ENCODE data around the gene FBP1.
"Not testable (repeated sequence)": the region's sequence is repeated elsewhere in the genome, so short reads cannot be mapped to it uniquely, and the experiment has no call there.

The FBP1 gene

DNA sequence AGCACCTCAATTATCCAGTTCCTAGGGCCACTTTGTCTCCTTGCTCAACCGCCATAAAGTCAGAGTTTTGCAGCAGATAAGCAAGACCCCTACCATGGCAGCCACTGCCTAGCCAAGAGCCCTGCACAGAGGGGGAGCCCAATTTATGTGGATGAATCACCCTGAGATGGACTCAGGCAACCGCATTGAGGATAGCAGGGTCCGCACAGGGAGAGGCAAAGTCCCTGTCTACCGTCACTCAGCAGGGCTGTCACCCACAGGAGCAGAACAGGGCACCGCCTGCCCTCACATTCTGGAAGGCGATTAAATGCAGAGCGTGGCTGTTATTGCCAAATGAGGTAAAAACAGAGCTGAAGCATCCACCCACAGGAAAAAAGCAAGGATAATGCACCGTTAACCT lies 47.4 kb downstream of the FBP1 start:
- Histone ChIP-seq H3K36me3 (ENCODE audit: insufficient read depth, low read length) (no peaks in the 10 kb centered on the region), H3K9ac (ENCODE audit: low read length) (no peak overlapping the region), H3K27me3 (ENCODE audit: control insufficient read depth in 1 of 2, insufficient read depth in 2 of 2, low read length in 2 of 2) (no peaks in the 10 kb centered on the region), H3K27ac (ENCODE audit: low read depth, low read length) (no peak overlapping the region), H3K9me3 (ENCODE audit: low read length) (no peaks in the 10 kb centered on the region), H3K4me1 (ENCODE audit: insufficient read depth, low read length) (no peaks in the 10 kb centered on the region), H3K4me3 (ENCODE audit: low read depth in 1 of 2, low read length in 2 of 2) (no peak overlapping the region)

DNA sequence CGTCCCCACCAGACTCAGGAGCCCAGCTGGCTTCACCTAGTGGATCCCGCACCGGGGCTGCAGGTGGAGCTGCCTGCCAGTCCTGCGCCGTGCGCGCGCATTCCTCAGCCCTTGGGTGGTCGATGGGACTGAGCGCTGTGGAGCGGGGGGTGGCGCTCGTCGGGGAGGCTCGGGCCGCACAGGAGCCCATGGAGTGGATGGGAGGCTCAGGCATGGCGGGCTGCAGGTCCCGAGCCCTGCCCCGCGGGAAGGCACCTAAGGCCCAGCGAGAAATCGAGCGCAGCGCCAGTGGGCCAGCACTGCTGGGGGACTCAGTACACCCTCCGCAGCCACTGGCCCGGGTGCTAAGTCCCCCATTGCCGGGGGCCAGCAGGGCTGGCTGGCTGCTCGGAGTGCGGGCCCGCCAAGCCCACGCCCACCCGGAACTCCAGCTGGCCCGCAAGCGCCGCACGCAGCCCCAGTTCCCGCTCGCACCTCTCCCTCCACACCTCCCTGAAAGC lies 48.2 kb downstream of the FBP1 start:
- H3K27ac ChIP-seq (ENCODE audit: low read depth, low read length); H3K4me1 ChIP-seq (ENCODE audit: insufficient read depth, low read length); H3K4me3 ChIP-seq (ENCODE audit: low read depth in 1 of 2, low read length in 2 of 2); H3K27me3 ChIP-seq (ENCODE audit: control insufficient read depth in 1 of 2, insufficient read depth in 2 of 2, low read length in 2 of 2); H3K9ac ChIP-seq (ENCODE audit: low read length); H3K36me3 ChIP-seq (ENCODE audit: insufficient read depth, low read length); H3K9me3 ChIP-seq (ENCODE audit: low read length): not testable (repeated sequence)

DNA sequence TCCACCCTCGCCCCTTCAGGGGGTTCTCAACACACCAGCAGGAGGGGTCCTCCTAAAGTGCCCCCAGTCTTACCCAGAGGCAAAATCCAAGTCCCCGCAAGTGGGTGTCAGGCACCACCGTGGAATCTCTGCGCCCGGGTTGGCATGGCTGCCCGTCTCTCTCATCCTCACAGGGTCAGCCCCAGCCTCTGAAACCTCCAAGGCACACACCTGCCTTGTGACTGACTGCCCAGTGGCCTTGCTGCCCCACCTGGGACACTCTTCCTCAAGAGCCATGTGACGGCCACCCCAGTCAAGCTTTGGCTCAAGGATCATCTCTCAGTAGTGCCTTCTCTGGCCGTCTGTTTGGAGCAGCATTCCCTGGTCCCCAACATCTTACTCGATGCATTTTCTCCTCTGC lies 50.6 kb downstream of the FBP1 start:
- no peak overlapping the region for H3K9ac ChIP-seq (ENCODE audit: low read length)
- no peaks in the 10 kb centered on the region for H3K36me3 ChIP-seq (ENCODE audit: insufficient read depth, low read length)
- H3K27me3 ChIP-seq (ENCODE audit: control insufficient read depth in 1 of 2, insufficient read depth in 2 of 2, low read length in 2 of 2): no peaks in the 10 kb centered on the region
- no peaks in the 10 kb centered on the region for H3K9me3 ChIP-seq (ENCODE audit: low read length)
- no peak overlapping the region for H3K4me3 ChIP-seq (ENCODE audit: low read depth in 1 of 2, low read length in 2 of 2)
- no peaks in the 10 kb centered on the region for H3K4me1 ChIP-seq (ENCODE audit: insufficient read depth, low read length)
- no peak overlapping the region for H3K27ac ChIP-seq (ENCODE audit: low read depth, low read length)

DNA sequence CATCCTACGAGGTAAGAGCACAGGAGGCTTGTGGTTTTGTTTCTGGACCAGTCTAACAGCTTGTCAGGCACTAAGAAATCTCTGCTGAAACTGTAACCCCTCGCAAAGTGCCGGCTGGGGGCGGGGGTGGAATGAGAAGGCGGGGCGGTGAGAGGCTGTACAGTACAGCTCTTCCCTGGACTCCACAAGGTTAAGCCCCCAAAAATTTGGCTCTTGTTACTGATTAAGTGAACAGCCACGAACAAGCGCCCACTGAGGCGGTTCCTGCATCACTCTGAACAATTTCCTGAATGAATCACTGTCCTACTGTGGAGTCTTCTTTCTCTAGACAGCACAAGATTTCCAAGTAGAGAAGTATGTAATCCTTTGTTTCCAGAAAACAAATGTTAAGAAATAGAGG lies 52.5 kb downstream of the FBP1 start:
- H3K9me3 ChIP-seq (ENCODE audit: low read length): no peaks in the 10 kb centered on the region
- H3K27ac ChIP-seq (ENCODE audit: low read depth, low read length): no peak overlapping the region
- no peak overlapping the region for H3K9ac ChIP-seq (ENCODE audit: low read length)
- no peaks in the 10 kb centered on the region for H3K27me3 ChIP-seq (ENCODE audit: control insufficient read depth in 1 of 2, insufficient read depth in 2 of 2, low read length in 2 of 2)
- no peaks in the 10 kb centered on the region for H3K4me1 ChIP-seq (ENCODE audit: insufficient read depth, low read length)
- no peaks in the 10 kb centered on the region for H3K36me3 ChIP-seq (ENCODE audit: insufficient read depth, low read length)
- no peak overlapping the region for H3K4me3 ChIP-seq (ENCODE audit: low read depth in 1 of 2, low read length in 2 of 2)

DNA sequence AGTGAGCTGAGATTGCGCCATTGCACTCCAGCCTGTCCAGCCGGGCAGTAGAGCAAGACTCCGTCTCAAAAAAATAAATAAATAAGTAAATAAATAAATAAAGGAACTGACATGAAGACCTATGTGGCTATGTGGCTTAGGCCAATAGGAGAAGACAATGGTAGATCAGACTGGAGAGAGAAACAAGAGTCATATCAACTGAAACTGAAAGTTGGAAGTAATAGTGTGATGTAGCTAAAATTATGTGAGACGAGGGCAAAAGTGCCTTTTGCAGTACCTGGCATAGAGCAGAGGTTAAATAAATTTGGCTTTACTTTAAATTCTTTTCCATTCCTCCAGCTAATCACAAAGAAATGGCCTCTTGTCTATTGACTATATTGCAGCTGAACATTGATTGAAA lies 53.0 kb downstream of the FBP1 start:
- Histone ChIP-seq H3K27ac (ENCODE audit: low read depth, low read length) (no peak overlapping the region), H3K4me1 (ENCODE audit: insufficient read depth, low read length) (no peaks in the 10 kb centered on the region), H3K9me3 (ENCODE audit: low read length) (no peaks in the 10 kb centered on the region), H3K4me3 (ENCODE audit: low read depth in 1 of 2, low read length in 2 of 2) (no peak overlapping the region), H3K9ac (ENCODE audit: low read length) (no peak overlapping the region), H3K36me3 (ENCODE audit: insufficient read depth, low read length) (no peaks in the 10 kb centered on the region), H3K27me3 (ENCODE audit: control insufficient read depth in 1 of 2, insufficient read depth in 2 of 2, low read length in 2 of 2) (no peaks in the 10 kb centered on the region)

DNA sequence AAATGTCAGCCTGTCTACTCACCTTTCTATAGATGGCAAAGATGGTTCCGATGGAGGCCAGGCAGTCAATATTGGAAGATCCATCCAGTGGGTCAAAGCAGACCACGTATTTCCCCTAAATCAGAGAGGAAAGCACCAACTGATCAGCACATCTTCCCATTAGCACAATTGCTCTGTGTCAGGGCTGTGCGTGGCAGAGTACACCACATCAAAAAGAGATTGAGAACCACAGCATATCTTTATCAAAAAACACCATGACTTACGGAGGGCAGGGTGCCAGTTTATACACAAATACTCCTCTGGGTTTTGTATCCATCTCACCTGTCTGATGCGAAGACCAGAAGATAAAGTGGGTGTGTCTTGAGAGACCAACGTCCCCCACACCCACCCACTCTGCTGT lies 54.8 kb downstream of the FBP1 start:
- H3K36me3 ChIP-seq (ENCODE audit: insufficient read depth, low read length): no peaks in the 10 kb centered on the region
- H3K9ac ChIP-seq (ENCODE audit: low read length): no peak overlapping the region
- no peaks in the 10 kb centered on the region for H3K27me3 ChIP-seq (ENCODE audit: control insufficient read depth in 1 of 2, insufficient read depth in 2 of 2, low read length in 2 of 2)
- no peak overlapping the region for H3K27ac ChIP-seq (ENCODE audit: low read depth, low read length)
- H3K9me3 ChIP-seq (ENCODE audit: low read length): no peaks in the 10 kb centered on the region
- H3K4me1 ChIP-seq (ENCODE audit: insufficient read depth, low read length): no peaks in the 10 kb centered on the region
- H3K4me3 ChIP-seq (ENCODE audit: low read depth in 1 of 2, low read length in 2 of 2): no peak overlapping the region

DNA sequence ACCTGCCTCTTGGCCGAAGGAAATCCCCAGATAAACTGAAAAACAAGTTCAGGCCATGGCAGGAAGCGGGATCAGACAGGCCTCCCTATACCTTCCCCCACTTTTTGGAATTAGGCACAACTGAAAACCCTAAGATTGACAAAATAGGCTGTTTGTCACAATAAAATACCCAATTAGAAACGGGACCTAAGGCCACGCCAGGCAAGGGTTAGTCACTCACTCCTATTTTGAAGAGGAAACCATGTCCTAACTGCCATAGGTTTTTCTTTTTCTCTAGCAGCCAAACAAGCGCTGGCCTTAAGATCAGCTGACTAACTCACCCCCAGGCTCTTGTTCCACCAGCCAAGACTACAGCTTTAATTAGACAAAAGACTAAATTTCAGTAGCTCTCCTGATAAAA lies 57.6 kb downstream of the FBP1 start:
- H3K4me1 ChIP-seq (ENCODE audit: insufficient read depth, low read length): peaks cover 12% of the 10 kb centered on the region
- H3K9me3 ChIP-seq (ENCODE audit: low read length): no peaks in the 10 kb centered on the region
- no peaks in the 10 kb centered on the region for H3K36me3 ChIP-seq (ENCODE audit: insufficient read depth, low read length)
- no peak overlapping the region for H3K27ac ChIP-seq (ENCODE audit: low read depth, low read length)
- no peak overlapping the region for H3K9ac ChIP-seq (ENCODE audit: low read length)
- no peak overlapping the region for H3K4me3 ChIP-seq (ENCODE audit: low read depth in 1 of 2, low read length in 2 of 2)
- H3K27me3 ChIP-seq (ENCODE audit: control insufficient read depth in 1 of 2, insufficient read depth in 2 of 2, low read length in 2 of 2): no peaks in the 10 kb centered on the region

DNA sequence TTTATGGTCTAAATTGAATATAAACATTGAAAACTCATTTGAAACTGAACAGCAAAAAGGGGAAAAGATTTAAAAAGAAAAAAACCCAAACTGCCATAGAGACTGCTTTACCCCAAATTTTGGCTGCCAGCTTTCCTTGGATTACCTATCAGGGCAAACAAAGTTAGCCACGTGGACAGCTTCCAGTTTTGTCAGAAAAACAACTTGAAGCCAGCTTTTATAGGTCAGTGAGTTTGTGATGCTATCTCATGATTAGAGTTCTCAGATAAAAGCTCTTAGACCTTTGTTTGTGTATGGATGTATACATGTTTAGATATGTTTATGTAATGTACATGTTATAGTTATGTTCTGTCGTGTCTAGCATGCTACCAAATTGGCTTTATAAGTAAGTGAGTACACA lies 61.7 kb downstream of the FBP1 start:
- Histone ChIP-seq H3K27me3 (ENCODE audit: control insufficient read depth in 1 of 2, insufficient read depth in 2 of 2, low read length in 2 of 2) (no peaks in the 10 kb centered on the region), H3K9ac (ENCODE audit: low read length) (no peak overlapping the region)

DNA sequence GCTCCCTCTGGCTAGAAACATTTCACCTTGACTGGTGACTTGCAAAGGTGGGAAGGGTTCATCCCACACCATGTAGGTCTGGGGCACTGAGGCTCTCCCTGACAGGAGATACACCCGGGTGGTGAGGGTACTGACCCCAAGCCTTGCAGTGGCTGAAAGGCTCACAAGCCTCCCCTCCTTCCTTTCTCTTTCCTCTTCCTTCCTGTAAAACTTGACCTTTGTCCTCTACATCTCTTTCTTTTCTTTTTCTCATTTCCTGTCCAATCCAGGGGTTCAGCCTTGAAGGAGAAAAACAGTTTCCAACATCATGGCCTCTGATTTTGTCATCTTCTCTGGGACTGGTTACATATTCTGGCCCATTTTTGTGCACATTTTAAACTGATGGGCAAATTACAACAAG lies 62.3 kb downstream of the FBP1 start:
- Histone ChIP-seq H3K4me3 (ENCODE audit: low read depth in 1 of 2, low read length in 2 of 2) (no peak overlapping the region), H3K27me3 (ENCODE audit: control insufficient read depth in 1 of 2, insufficient read depth in 2 of 2, low read length in 2 of 2) (no peaks in the 10 kb centered on the region), H3K9ac (ENCODE audit: low read length) (no peak overlapping the region), H3K4me1 (ENCODE audit: insufficient read depth, low read length) (peaks cover 13% of the 10 kb centered on the region), H3K9me3 (ENCODE audit: low read length) (no peaks in the 10 kb centered on the region), H3K27ac (ENCODE audit: low read depth, low read length) (no peak overlapping the region), H3K36me3 (ENCODE audit: insufficient read depth, low read length) (no peaks in the 10 kb centered on the region)

More for the DNA sequence above, 61.7 kb downstream of the FBP1 start:
- H3K36me3 ChIP-seq (ENCODE audit: insufficient read depth, low read length): no peaks in the 10 kb centered on the region
- peaks cover 13% of the 10 kb centered on the region for H3K4me1 ChIP-seq (ENCODE audit: insufficient read depth, low read length)
- H3K9me3 ChIP-seq (ENCODE audit: low read length): no peaks in the 10 kb centered on the region
- H3K4me3 ChIP-seq (ENCODE audit: low read depth in 1 of 2, low read length in 2 of 2): no peak overlapping the region
- H3K27ac ChIP-seq (ENCODE audit: low read depth, low read length): no peak overlapping the region

DNA sequence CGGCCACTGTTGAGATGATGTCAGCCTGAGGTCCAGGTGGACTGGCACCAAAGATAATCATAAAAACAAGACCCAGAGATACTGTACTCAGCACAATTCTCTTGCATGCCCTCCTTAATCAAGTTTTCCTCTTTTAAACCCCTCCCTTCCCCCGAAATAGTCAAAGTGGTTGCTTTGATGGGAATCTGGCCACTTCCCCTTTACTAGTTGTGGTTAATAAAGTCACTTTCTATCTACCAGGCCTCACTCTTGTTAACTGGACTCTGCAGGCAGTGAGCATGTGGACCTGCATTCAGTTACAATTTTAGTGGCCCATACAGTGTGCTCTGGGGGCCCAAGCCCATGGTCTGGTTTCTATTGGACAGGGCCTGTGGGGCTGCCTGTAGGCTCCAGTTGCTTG lies 63.2 kb downstream of the FBP1 start:
- H3K9ac ChIP-seq (ENCODE audit: low read length): no peak overlapping the region
- H3K36me3 ChIP-seq (ENCODE audit: insufficient read depth, low read length): no peaks in the 10 kb centered on the region
- peaks cover 13% of the 10 kb centered on the region for H3K4me1 ChIP-seq (ENCODE audit: insufficient read depth, low read length)
- H3K27ac ChIP-seq (ENCODE audit: low read depth, low read length): no peak overlapping the region
- no peaks in the 10 kb centered on the region for H3K27me3 ChIP-seq (ENCODE audit: control insufficient read depth in 1 of 2, insufficient read depth in 2 of 2, low read length in 2 of 2)
- H3K9me3 ChIP-seq (ENCODE audit: low read length): no peaks in the 10 kb centered on the region
- H3K4me3 ChIP-seq (ENCODE audit: low read depth in 1 of 2, low read length in 2 of 2): no peak overlapping the region

DNA sequence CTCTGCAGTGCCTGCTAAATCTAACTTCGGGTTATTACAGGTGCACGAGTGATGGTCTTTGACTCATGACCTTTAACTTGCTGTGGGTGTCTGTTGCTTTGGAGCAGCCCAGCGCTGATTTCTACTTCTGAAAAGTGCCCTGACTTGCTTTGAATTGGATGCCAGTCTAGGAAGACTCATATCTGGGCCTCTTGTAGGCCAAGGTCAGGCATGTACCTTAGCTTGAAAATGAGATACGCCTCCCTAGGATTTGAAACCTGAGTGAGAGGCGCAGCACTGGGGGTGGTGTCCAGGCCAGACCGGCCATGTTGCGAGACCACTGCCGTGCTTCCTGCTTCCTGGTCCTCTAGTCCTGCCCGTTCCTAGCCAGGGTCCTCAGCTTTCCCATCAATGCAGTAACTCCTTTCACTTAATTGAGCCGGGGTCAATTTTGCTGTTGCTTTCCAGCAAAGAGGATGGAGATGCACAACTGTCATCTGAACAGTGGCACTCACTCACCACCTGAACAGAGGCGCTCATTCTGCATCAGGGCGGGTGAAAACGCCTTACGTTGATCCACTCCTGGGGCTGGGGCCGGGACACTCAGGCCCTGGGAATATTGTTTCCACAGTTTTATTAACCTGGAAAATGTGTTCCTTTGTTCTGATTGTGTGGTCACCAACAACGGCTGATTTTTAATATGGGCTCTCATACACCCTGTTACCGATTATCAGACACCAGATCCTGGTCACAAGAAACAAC lies 70.2 kb downstream of the FBP1 start:
- no peak overlapping the region for H3K9ac ChIP-seq (ENCODE audit: low read length)
- H3K27ac ChIP-seq (ENCODE audit: low read depth, low read length): no peak overlapping the region
- no peaks in the 10 kb centered on the region for H3K27me3 ChIP-seq (ENCODE audit: control insufficient read depth in 1 of 2, insufficient read depth in 2 of 2, low read length in 2 of 2)
- no peaks in the 10 kb centered on the region for H3K9me3 ChIP-seq (ENCODE audit: low read length)
- H3K4me1 ChIP-seq (ENCODE audit: insufficient read depth, low read length): no peaks in the 10 kb centered on the region
- H3K4me3 ChIP-seq (ENCODE audit: low read depth in 1 of 2, low read length in 2 of 2): no peak overlapping the region
- H3K36me3 ChIP-seq (ENCODE audit: insufficient read depth, low read length): no peaks in the 10 kb centered on the region

DNA sequence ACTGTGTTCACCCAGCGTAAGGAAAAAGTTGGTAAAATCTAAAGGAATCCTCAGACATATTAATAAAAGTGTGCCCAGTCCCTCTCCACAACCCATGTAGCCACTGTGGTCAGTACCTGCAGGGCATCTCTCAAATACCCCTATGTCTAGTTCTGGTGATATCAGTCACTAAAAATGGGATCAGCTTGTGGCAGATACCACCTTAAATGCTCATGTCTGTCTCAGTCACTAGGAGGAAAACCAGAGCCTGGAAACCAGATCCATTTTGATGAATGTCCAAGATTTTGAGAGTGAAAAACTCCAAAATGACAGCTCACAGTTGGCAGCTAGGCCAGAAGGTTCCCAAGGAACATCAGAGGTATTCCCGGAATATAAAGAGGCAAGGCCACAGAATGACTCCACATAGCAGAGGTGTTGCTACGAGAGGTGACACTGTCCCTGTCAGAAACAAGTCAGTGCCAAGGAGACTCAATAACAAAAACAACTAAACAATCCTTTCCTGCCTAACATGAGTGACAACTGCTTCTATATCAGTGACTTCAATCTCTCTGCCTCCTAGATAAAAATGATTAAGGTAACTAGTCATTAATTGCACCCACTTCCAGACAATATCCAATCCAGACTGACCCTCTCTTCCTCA lies 70.9 kb downstream of the FBP1 start:
- no peak overlapping the region for H3K27ac ChIP-seq (ENCODE audit: low read depth, low read length)
- H3K36me3 ChIP-seq (ENCODE audit: insufficient read depth, low read length): no peaks in the 10 kb centered on the region
- no peak overlapping the region for H3K4me3 ChIP-seq (ENCODE audit: low read depth in 1 of 2, low read length in 2 of 2)
- peaks cover 0 to under 1% of the 10 kb centered on the region in 2 donors for H3K27me3 ChIP-seq (ENCODE audit: control insufficient read depth in 1 of 2, insufficient read depth in 2 of 2, low read length in 2 of 2)
- H3K9me3 ChIP-seq (ENCODE audit: low read length): no peaks in the 10 kb centered on the region
- H3K4me1 ChIP-seq (ENCODE audit: insufficient read depth, low read length): no peaks in the 10 kb centered on the region
- no peak overlapping the region for H3K9ac ChIP-seq (ENCODE audit: low read length)

Data from muscle layer of colon (tissue), 2 donors.